ENCODE results near the gene C3.
"Not testable (repeated sequence)": the region's sequence is repeated elsewhere in the genome, so short reads cannot be mapped to it uniquely, and the experiment has no call there.

Gene C3

GRCh38 chr19:6649185-6649584 lies 71.3 kb downstream of the C3 start:
- in situ Hi-C loops (cut with HindIII; ENCODE audit: low sequenced_read_pairs): no loop called here
- no peak for TF ChIP-seq CTCF (IDR thresholded peaks at IDR 0.05; ENCODE audit: low read depth, low read length, missing control alignments)
- no peak for DNase-seq (ENCODE audit: low read depth)
- H3K4me3 ChIP-seq (ENCODE audit: low read depth, low read length): no peak overlapping the region

- in situ Hi-C loops (cut with HindIII; ENCODE audit: low sequenced_read_pairs): no loop called here
- DNase-seq (ENCODE audit: low read depth): no peak
- TF ChIP-seq CTCF (IDR thresholded peaks at IDR 0.05; ENCODE audit: low read depth, low read length, missing control alignments): no peak
- H3K4me3 ChIP-seq (ENCODE audit: low read depth, low read length): no peak overlapping the region
Observed at GRCh38 chr19:6648141-6648715, 72.2 kb downstream of the C3 start.

- H3K4me3 ChIP-seq (ENCODE audit: low read depth, low read length): no peak overlapping the region
- TF ChIP-seq CTCF (IDR thresholded peaks at IDR 0.05; ENCODE audit: low read depth, low read length, missing control alignments): no peak
- in situ Hi-C loops (cut with HindIII; ENCODE audit: low sequenced_read_pairs): no loop called here
- no peak for DNase-seq (ENCODE audit: low read depth)
Observed at GRCh38 chr19:6644796-6645195, 75.7 kb downstream of the C3 start.

- H3K4me3 ChIP-seq (ENCODE audit: low read depth, low read length); DNase-seq (ENCODE audit: low read depth); in situ Hi-C loops (cut with HindIII; ENCODE audit: low sequenced_read_pairs): not testable (repeated sequence)
Observed at GRCh38 chr19:6640333-6640732, 80.1 kb downstream of the C3 start.

GRCh38 chr19:6639439-6639838 lies 81.0 kb downstream of the C3 start:
- DNase-seq (ENCODE audit: low read depth): no peak

GRCh38 chr19:6633456-6633813 lies 87.0 kb downstream of the C3 start:
- in situ Hi-C loops (cut with HindIII; ENCODE audit: low sequenced_read_pairs); DNase-seq (ENCODE audit: low read depth); H3K4me3 ChIP-seq (ENCODE audit: low read depth, low read length): not testable (repeated sequence)

More at GRCh38 chr19:6639439-6639838, 81.0 kb downstream of the C3 start:
- in situ Hi-C loops (cut with HindIII; ENCODE audit: low sequenced_read_pairs): no loop called here
- H3K4me3 ChIP-seq (ENCODE audit: low read depth, low read length): no peak overlapping the region
- no peak for TF ChIP-seq CTCF (IDR thresholded peaks at IDR 0.05; ENCODE audit: low read depth, low read length, missing control alignments)

- H3K4me3 ChIP-seq (ENCODE audit: low read depth, low read length); in situ Hi-C loops (cut with HindIII; ENCODE audit: low sequenced_read_pairs): not testable (repeated sequence)
- DNase-seq (ENCODE audit: low read depth): peak; percentile 41
- peak; percentile 70 for TF ChIP-seq CTCF (IDR thresholded peaks at IDR 0.05; ENCODE audit: low read depth, low read length, missing control alignments)
Observed at GRCh38 chr19:6632747-6633455, 87.5 kb downstream of the C3 start.

Data from astrocyte of the cerebellum (primary cell).